Epidermal melanocyte (primary cell): Measurements from ENCODE around the gene CPD.
"Not testable (repeated sequence)": the region's sequence is repeated elsewhere in the genome, so short reads cannot be mapped to it uniquely, and the experiment has no call there.

Experiments
- DNase-seq: peaks from one replicate; pipeline ENCODE4 v3.0.0; 2011; ENCODE audit warnings: low spot score; ENCODE audit not compliant: insufficient read length

Gene CPD

DNA sequence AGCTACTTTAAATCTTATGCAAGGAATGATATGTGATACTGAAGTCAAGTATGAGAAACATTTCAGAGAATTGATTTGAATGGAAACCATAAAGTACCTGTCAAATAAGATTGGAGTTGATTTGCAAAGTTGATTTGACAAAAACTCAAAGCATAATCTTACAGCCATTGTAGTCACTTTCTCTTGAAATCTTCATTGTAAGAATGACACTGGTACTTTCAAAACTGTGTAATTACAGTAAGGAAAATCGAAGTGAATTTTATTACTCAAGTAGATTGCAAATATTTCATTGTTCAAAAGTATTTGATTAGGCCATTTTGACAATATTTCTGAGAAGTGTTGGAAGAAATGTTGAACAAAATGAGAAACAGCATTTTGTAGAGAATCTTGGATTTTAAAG, 3.6 kb downstream of the CPD start:
- DNase-seq: no peak

DNA sequence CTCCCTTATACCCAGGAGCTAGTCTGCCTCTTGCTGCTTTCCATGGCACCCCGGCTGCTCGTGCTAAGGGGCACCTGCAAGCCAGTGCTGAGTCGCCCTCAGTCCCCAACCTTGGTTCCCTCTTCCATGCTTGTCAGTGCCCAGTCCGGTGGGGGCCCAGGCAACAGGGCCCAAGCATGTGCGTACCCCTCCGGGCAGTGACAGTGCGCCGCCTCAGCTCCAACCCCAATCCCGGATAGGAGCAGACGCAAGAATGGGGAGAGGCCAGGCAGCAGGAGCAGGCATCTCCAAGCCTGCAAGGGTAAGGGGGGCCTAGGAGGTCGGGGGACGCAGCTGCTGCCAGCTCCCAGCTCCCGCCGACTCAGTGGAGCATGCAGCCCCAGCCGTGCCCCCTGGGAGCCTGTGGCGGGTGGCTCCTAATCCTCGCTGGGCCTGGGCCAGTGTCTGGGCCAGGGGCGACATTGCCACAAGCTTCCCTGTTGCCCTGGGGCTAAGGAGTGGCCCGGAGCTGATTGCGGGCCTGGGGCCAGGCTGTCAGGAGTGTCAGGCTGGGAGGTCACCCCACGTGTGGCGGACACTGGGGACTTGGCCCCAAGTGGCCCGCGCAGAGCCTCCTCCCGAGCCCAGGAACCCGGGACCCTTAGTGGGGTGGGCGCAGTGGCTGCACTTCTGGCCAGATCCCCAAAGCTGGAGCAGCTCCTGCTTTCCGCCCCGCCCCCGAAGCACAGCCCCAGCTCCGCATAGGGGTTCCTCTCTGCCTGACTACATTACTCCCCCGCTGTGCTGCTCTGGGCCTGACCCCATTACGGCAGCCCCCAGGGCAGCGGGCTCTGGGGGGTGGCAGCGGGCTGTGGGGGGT, 9.8 kb downstream of the CPD start:
- DNase-seq: no peak

DNA sequence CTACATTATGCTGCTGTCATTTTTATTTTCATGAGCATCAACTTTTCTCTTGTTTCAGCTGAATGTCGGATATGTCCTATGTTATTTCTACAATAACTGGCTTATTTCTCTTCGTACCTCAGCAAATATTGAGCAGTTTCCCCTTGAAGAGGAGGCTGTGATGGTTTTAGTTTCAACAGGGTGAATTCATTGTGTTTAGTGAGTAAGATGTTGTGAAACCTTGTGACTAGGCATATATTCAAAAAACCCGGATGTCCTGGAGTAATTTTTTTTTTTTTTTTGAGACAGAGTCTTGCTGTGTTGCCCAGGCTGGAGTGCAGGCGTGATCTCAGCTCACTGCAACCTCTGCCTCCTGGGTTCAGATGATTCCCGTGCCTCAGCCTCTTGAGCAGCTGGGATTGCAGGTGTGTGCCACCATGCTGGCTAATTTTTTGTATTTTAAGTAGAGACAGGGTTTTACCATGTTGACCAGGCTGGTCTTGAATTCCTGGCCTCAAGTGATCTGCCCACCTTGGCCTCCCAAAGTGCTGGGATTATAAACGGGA, 11.1 kb downstream of the CPD start:
- DNase-seq: no peak

DNA sequence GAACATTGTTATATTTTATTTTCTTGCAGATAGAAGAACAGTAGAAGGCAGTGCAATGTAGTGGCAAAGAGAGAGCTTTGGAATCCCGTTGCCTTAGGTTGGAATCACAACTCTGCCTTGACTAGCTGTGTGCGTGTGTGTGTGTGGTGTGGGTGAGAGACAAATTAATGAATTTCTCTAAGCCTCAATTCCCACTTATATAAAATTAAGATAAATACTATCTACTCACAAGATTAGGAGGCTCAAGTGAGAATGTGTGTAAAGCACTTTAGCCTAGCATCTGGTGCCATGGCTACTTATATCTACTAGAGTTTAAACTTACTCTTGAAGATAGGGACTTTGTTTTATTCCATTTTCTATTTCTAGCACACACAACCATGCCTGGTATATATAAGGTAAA, 12.8 kb downstream of the CPD start:
- DNase-seq: no peak

DNA sequence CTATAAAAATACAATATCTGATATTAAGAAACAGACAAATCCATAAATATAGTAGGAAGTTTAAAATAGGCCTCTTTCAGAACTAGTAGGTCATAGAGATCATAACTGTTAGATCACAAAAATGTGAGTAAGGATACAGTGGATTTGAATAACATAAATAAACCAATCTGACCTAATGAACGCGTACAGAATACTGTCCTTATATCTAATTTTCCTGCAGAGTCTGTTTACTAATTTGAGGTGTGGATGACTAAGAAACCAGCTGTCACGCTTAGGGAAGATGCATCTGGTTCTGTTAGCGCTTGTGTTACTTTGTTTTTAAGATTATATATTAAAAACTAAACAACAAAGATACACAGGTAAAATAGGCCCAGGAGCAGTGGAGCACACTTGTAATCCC, 14.8 kb downstream of the CPD start:
- DNase-seq: no peak

DNA sequence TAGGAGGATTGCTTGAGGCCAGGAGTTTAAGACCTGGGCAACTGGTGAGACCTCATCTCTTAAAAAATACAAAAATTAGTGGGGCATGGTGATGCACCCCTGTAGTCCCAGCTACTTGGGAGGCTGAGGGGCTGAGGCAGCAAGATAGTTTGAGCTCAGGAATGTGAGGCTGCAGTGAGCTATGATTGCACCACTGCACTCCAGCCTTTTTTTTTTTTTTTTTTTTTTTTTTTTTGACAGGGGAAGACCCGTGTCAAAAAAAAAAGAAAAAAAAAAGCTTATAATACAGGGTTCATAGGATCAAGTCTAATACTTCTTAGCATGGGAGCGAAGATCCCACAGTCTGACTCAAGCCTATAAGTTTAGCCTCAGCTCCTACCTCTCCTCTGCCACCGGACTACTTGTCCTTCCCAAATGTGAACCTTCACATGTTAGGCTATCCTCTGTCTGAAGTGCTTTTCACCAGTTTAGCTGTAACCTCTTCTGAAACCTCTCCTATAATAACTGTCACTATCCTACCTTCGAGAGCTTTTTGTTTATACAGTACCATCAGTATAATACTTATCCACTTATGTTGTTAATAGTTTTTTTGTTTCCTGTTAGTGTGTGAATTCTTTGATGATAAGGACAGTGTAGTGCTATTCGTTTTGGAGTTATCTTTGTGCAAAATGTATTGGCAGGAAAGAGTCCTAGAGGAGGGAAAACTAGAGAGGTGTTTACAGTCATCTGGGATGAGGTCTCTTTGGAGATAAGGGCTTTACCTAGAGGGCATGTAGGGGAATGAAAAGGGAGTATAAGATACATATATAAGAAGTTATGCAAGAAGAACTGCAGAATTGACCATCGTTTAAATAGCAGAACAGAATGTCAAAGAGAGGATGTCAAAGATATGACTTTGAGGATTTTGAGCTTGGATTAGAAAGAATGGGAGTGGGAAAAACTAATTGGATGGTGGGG, 15.5 kb downstream of the CPD start:
- no peak for DNase-seq

DNA sequence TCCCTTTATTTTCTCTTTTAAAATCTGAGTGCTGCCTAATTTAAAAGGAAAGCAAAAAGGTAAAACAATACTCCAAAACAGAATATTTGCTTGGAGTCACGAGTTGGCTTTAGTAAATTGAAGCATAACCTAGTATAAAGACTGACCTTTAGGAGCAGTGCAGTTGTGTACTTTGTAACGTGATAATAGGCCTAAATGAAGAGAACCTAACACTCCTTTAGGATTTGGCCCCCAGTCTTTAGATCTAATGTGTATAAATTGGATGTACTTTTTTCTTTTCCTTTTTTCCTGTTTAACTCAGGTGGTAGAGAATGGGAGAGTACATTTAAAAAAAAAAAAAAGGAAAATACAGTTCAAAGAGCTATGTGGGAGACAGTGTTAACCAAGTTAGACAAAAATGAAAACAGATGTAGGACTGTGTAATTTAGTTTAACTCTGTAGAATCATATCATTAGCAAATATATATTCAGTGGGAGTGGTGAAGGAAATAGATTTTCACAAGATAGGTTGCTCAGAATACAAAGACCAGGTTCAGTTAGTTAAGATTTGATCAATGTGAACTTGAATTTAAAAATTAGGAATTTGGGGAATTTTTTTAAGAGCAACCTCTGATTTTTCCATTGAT, 16.8 kb downstream of the CPD start:
- no peak for DNase-seq

DNA sequence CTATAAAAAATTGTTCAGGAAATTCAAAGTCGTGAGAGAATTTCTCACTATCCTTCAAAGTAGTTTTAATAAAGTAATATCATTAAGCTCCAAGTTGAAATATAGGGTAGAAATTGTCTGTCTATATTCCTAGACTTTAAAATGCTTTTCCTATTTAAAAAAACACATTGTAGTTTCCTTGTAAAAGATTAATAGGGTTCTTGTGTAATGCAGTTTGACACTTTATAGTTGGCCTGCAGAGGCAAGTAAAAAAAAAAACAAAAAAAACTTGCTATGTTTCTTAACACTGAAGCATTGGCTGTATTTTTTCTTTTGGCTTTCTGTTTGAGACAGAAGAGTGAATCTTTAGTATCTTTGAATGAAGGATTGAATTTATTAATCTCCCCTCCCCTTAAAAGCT, 17.4 kb downstream of the CPD start:
- no peak for DNase-seq

DNA sequence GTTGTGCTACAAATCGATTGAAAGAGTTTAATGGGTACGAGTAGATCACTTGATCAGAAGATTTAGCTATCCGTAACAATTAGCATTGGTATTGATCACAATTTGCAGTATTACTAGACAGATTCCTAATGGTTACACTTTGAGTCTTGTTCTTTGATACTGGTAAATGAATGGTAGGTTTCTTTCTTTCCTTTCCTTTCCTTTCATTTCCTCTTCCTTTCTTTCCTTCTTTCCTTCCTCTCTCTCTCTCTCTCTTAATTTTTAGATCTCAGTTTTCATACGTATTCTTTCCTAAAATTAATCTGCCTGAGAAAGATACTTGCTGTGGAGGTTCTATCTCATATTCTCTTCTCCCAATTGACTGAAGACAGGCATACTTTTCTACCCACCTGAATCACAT, 17.9 kb downstream of the CPD start:
- DNase-seq: no peak

DNA sequence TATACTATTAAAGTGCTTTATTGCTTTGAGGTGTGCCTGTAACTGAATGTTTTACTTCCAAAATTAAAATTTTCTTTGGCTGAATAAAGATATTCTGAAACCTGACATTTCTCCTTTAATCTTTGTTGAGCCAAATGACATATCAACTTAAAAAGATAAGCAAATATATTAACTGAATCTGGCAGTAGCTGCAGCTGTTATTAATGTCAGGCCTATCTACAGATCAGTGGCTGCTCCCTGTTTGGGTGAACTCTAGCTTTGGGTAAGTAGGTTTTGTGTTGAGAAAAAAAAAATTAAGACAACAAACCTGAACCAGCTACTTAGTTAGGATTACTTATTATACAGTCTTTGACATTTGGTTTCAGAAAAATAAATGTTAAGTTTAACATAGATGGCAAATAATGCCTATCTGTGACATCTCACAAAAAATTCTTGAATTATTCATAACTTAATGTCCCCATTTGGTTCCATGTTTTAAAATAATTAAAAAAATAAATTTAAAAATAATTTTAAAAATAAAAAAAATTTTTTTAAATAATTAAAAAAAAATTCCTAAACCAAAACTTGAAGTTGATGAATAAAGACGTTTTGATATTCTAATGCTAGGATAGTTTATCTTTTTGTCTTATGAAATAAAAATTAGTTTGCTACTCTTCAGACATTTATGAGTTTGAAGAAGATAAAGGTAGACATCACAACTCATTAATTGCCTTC, 19.8 kb downstream of the CPD start:
- no peak for DNase-seq

DNA sequence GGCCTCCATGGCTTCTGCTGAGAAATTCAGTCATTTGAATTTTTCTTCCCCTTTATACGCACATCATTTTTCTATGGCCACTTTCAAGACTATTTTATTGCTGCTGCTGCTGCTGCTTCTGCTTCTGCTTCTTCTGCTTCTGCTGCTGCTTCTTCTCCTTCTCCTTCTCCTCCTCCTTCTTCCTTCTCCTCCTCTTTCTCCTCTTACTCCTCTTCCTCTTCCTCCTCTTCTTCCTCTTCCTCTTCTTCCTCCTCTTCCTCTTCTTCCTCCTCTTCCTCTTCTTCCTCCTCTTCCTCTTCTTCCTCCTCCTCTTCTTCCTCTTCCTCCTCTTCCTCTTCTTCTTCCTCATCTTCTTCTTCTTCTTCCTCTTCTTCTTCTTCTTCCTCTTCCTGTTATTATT, 22.4 kb downstream of the CPD start:
- DNase-seq: no peak

DNA sequence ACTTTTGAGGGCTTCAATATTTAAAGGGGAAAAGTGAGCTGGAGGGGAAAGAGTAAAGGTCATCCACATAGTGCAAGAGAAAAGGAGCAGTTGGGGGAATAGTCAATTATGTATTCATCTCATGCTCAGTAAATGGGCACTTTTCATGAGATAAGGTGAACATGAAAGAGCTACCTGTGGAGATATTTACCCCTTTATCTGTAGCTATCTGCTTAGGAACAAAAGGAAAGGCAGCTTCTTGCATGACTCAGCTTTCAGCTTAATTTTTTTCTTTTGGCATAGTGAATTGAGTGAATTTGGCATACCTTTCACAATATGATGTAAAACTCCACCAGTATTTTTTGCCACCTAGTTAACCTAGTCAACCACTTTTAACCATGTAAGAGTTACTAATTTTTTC, 26.4 kb downstream of the CPD start:
- no peak for DNase-seq

DNA sequence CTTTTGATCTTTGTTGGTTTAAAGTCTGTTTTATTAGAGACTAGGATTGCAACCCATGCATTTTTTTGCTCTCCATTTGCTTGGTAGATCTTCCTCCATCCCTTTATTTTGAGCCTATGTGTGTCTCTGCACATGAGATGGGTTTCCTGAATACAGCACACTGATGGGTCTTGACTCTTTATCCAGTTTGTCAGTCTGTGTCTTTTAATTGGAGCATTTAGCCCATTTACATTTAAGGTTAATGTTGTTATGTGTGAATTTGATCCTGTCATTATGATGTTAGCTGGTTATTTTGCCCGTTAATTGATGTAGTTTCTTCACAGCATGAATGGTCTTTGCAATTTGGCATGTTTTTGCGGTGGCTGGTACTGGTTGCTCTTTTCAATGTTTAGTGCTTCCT, 31.9 kb downstream of the CPD start:
- DNase-seq: not testable (repeated sequence)

DNA sequence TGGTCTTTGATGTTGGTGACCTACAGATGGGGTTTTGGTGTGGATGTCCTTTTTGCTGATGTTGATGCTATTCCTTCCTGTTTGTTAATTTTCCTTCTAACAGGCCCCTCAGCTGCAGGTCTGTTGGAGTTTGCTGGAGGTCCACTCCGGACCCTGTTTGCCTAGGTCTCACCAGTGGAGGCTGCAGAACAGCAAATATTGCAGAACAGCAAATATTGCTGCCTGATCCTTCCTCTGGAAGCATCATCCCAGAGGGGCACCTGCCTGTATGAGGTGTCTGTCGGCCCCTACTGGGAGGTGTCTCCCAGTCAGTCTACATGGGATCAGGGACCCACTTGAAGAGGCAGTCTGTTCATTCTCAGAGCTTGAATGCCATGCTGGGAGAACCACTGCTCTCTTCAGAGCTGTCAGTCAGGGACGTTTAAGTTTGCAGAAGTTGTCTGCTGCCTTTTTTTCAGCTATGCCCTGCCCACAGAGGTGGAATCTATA, 33.3 kb downstream of the CPD start:
- not testable (repeated sequence) for DNase-seq

DNA sequence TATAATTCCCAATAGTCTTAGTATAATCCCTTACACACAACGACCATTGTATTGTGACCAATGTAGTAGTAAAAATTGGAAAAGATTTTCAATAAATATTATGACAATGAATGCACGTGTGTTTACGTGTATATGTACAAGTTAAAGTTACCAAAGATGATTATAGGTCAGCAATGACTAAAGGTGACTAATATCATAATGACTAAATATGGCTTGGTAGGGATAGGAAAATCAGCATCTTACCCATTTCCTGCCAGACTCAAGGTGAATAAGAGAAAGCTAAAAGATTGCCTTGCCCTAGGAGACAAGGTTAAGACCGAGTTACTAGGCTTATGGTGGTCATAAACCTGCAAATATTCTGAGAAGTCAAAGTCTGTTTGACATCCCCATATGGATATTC, 34.4 kb downstream of the CPD start:
- DNase-seq: no peak

DNA sequence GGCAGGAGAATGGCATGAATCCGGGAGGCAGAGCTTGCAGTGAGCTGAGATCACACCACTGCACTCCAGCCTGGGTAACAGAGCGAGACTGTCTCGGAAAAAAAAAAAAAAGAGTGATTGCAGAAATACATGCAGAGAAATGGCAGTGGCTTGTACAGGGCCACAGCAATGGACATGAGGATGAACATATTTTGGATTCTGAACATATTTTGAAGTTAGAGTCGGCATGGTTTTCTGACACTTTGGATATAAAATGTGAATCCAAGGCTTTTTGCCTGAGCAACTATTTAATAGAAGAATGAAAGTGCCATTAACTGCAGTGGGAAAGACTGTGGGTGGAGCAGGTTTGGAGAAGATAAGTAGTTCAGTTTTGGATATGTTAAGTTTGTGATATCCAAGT, 35.8 kb downstream of the CPD start:
- no peak for DNase-seq

DNA sequence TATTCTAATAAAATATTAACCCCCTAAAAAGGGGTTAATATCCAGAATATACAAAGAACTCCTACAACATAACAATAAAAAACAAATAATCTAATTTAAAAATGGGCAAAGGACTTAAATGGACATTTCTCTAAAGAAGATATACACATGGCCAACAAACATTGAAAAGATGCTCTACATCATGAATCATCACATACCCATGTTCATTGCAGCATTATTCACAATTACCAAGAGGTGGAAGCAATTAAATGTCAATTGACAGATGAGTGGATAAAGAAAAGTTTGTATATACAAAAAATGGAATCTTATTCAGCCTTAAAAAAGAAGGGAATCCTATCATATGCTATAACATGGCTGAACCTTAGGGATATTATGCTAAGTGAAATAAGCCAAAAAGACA, 36.8 kb downstream of the CPD start:
- DNase-seq: no peak

DNA sequence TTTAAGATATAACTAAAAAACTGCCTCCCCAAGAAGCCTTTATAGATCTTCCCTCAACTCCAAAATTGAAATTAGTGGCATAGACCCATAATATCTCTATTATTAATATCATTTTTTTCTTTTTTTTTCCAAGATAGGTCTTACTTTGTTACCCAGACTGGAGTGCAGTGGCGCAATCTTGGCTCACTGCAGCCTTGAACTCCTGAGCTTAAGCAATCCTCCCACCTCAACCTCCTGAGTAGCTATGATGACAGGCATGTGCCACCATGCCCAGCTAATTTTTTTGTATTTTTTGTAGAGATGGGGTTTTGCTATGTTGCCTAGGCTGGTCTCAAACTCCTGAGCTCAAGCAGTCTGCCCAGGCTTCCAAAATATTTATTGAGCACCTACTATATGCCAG, 39.3 kb downstream of the CPD start:
- DNase-seq: not testable (repeated sequence)

DNA sequence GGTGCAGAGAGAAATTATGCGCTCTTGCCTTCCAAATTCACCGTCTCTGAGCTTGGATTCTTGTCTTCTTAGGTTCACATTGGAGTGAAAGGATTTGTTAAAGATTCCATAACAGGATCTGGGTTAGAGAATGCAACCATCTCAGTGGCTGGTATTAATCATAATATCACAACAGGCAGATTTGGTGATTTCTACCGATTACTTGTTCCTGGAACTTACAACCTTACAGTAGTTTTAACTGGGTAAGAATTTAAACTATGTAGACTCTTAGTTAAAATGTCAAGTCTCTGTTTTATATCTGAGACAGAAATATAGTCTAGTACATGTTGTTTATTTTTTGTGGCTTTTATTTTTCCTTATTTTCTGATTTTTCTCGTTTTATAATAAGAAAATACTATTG, 42.9 kb downstream of the CPD start:
- no peak for DNase-seq

DNA sequence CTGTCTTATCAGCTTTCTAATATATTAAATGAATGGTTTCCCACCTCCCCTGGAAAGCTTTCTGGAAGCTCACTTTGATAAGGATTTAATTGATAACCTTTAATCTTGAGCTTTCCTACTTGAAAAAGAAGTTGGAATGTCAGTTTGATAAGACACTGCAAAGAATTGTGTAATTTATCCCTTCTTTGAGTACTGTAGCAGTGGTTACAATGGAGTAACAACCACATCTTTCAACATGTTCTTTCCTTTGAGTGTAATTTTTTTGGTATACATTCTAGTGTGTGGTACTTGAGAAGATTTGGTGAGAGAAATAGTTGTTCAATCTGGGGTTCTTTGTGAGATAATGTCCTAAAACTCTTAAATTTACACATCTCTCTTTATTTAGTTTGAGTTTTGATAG, 43.4 kb downstream of the CPD start:
- no peak for DNase-seq

DNA sequence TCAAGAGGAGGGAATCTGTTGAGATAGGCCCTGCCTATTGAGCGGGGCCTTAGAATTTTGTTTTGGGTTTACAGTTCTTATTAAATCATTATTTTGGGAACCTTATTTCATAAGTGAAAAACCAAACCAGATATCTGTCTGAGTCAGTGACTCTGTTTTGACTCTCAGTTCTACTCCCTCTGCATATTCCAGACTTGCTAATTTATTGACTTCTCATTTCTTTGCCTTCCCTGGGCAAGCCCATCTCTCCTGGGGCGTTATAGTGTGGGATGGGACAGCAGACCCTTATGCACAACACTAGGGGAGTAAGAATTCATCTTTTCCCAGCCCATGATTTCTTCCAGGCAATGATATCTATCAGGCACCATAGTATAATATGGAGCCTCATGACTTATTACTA, 45.7 kb downstream of the CPD start:
- no peak for DNase-seq
